K562 (cell line): ENCODE measurements around the gene NRSN2. TPM values are rescaled to one million over a fixed set of nuclear protein-coding genes. Genes with fewer than 3 reads are reported as not detected.

Experiments used
- CBX8 ChIP-seq: fragments of 200-600 bp; sonication (generic); IDR thresholded peaks from 2 replicates; pipeline ENCODE4 v1.6.1; 2012; ENCODE audit warnings: borderline replicate concordance, mixed run types, low read depth, mild to moderate bottlenecking, moderate library complexity, mixed read lengths, low read length, control low read depth, inconsistent platforms; ENCODE audit not compliant: poor library complexity, severe bottlenecking; ENCODE audit errors: extremely low read depth
- GATAD2A ChIP-seq: fragments of 450-650 bp; IDR thresholded peaks from 2 replicates; pipeline ENCODE4 v1.6.1; 2017
- HMGN3 ChIP-seq: IDR thresholded peaks from 2 replicates; pipeline ENCODE4 v1.6.1; 2011; ENCODE audit warnings: borderline replicate concordance, low read depth, mild to moderate bottlenecking, mixed read lengths, low read length; ENCODE audit not compliant: insufficient read length; ENCODE audit errors: extremely low read depth
- JUN ChIP-seq, 2 experiments: sonication (generic) in 1 of 2; formaldehyde crosslinking in 1 of 2; IDR thresholded peaks; 2 replicates each; pipeline versions ENCODE4 v1.6.1 to v1.8.0; 2012 to 2022; ENCODE audit warnings: borderline replicate concordance in 2 of 2, mild to moderate bottlenecking in 2 of 2, improper control_type of control experiment in 1 of 2, low read depth in 1 of 2, low read length in 1 of 2, missing genetic modification reagents in 1 of 2
- KAT8 ChIP-seq: fragments of 450-650 bp; IDR thresholded peaks from 2 replicates; pipeline ENCODE4 v1.6.1; 2016; ENCODE audit warnings: low read depth, mild to moderate bottlenecking
- KLF6 ChIP-seq: fragments of 250-450 bp; sonication (Bioruptor Pico); IDR thresholded peaks from 2 replicates; pipeline ENCODE4 v1.4.0; 2020; ENCODE audit warnings: mild to moderate bottlenecking, moderate library complexity, borderline replicate concordance
- MEF2D ChIP-seq: conservative IDR thresholded peaks from 2 replicates; pipeline ENCODE4 v1.6.1; 2016; ENCODE audit warnings: low read depth, missing genetic modification characterization, missing compliant biosample characterization
- MTF1 ChIP-seq: fragments of 250-450 bp; sonication (Bioruptor Pico); IDR thresholded peaks from 2 replicates; pipeline ENCODE4 v1.9.0; 2021; ENCODE audit warnings: moderate library complexity, mild to moderate bottlenecking, inconsistent platforms, borderline replicate concordance
- NONO ChIP-seq, 2 experiments: fragments of 200-400 bp in 1 of 2; fragments of 450-650 bp in 1 of 2; formaldehyde crosslinking in 1 of 2; IDR thresholded peaks; 2 replicates each; pipeline ENCODE4 v1.6.1; 2017; ENCODE audit warnings: low read depth in 2 of 2, mild to moderate bottlenecking in 2 of 2, moderate library complexity in 2 of 2, low read length in 1 of 2
- NR1H2 ChIP-seq: sonication (generic); formaldehyde crosslinking; IDR thresholded peaks from 2 replicates; pipeline ENCODE4 v1.4.0; 2020; ENCODE audit warnings: mild to moderate bottlenecking, missing genetic modification reagents
- PML ChIP-seq: IDR thresholded peaks from 2 replicates; pipeline ENCODE4 v1.6.1; 2012; ENCODE audit warnings: low read length, inconsistent platforms
- RBM25 ChIP-seq: fragments of 200-400 bp; formaldehyde crosslinking; IDR thresholded peaks from 2 replicates; pipeline ENCODE4 v1.6.1; 2018; ENCODE audit warnings: low read length, low read depth, moderate library complexity; ENCODE audit not compliant: severe bottlenecking
- RFX1 ChIP-seq: fragments of 450-650 bp; IDR thresholded peaks from 2 replicates; pipeline ENCODE4 v1.6.1; 2016; ENCODE audit warnings: mild to moderate bottlenecking, moderate library complexity
- SP2 ChIP-seq: IDR thresholded peaks from 2 replicates; pipeline ENCODE4 v1.6.1; 2011; ENCODE audit warnings: mild to moderate bottlenecking, low read depth, low read length, moderate library complexity; ENCODE audit not compliant: poor library complexity, severe bottlenecking; ENCODE audit errors: extremely low read depth
- TFAM ChIP-seq: fragments of 250-450 bp; sonication (Bioruptor Pico); conservative IDR thresholded peaks from 2 replicates; pipeline ENCODE4 v1.5.0; 2021; ENCODE audit warnings: mild to moderate bottlenecking, moderate library complexity
- ZKSCAN8 ChIP-seq: fragments of 200-800 bp; sonication (Bioruptor generic); IDR thresholded peaks from 2 replicates; pipeline ENCODE4 v1.6.1; 2016; ENCODE audit warnings: missing genetic modification characterization, missing compliant biosample characterization
- ZNF41 ChIP-seq: fragments of 250-450 bp; sonication (Bioruptor Pico); conservative IDR thresholded peaks from 2 replicates; pipeline ENCODE4 v1.4.0; 2020; ENCODE audit warnings: mild to moderate bottlenecking
- ZNF444 ChIP-seq: fragments of 250-450 bp; sonication (Bioruptor Pico); IDR thresholded peaks from 2 replicates; pipeline ENCODE4 v1.4.0; 2020; ENCODE audit warnings: mild to moderate bottlenecking, moderate library complexity
- polyA plus RNA-seq, 8 experiments: library from polyadenylated mRNA; depleted of rRNA in 4 of 8; stranded (reverse) in 5 of 8; unstranded in 3 of 8; fragments of >200 nt; fragmentation: Nextera tagmentation in 2 of 8; fragmentation: Illumina TruSeq in 1 of 8; extraction: Ambion mirVana in 2 of 8; extraction: Trizol in 1 of 8; gene quantifications; 2 replicates each; pipeline versions ENCODE4 v1.2.1 to v1.2.3, GENCODE V29; 2011 to 2014; ENCODE audit warnings: inconsistent platforms in 1 of 8, missing spikeins in 1 of 8
- total RNA-seq, 7 experiments: library from RNA; depleted of rRNA in 6 of 7; stranded (reverse); fragments of >200 nt in 6 of 7; fragmentation: Illumina TruSeq in 2 of 7; extraction: Trizol in 2 of 7; gene quantifications; 2 replicates each; pipeline versions ENCODE4 v1.2.1 to v1.2.3, GENCODE V29; 2011 to 2021; ENCODE audit warnings: low replicate concordance in 1 of 7
- TF ChIP-seq, protein P1 (sequence below): fragments of 450-650 bp; IDR thresholded peaks from 2 replicates; pipeline ENCODE4 v1.6.1; 2017; ENCODE audit warnings: antibody characterized with exemption, mild to moderate bottlenecking
- TF ChIP-seq, protein P2 (sequence below): fragments of 250-450 bp; sonication (Bioruptor Pico); IDR thresholded peaks from 2 replicates; pipeline ENCODE4 v1.8.0; 2021; ENCODE audit warnings: moderate library complexity, mild to moderate bottlenecking, inconsistent platforms
- TF ChIP-seq, protein P3 (sequence below): fragments of 450-650 bp; formaldehyde crosslinking; IDR thresholded peaks from 2 replicates; pipeline ENCODE4 v1.4.0; 2020; ENCODE audit warnings: mild to moderate bottlenecking, moderate library complexity

NRSN2 gene
- total and polyA plus RNA-seq, 9 of the 15 experiments (the other 6 are each of a cell fraction or from before 2014, with no cell fraction given), result 7.5 to 29.7 (median 11.1) TPM

DNA sequence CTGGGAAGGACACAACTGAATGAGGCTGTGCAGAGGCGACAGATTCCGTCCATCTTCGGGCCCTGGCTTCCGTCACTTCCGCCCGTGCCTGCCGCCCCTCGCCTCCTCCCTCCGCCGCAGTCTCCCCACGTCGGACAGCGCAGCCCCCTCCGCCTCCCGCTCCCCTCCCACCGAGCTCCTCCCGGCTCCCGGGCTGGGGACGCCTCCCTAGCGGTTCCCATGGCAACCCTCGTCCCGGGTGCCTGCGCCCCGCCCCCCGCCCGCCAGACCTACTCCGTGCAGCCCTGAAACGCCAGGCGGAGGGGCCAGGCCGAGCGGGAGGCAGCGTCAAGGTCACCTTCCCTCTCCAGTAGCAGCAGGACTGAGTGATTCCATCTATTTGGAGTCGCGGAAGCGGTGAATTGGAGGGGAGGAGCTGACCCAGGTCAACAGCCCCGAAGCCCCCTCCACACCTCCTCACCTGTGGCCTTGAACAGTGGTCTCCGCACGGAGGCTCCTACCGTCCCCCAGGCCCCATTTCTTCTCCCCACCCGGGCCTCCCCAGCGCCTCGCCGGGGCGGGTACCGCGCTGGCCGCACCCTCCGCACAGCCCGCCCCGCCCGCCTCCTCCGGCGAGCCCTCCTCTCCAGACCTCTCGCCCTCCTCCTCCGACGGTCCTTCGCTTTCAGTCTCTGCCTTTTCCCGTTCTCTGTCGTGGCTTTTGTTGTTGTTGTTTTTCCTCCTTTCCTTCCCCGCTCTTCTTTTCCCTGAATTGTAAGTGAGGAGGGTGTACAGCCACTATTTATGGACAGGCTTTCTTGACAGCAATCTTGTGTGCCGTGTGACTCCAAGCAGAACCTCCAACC lies 951 bp downstream of the NRSN2 start (continued):
- TF ChIP-seq, protein P1, sequence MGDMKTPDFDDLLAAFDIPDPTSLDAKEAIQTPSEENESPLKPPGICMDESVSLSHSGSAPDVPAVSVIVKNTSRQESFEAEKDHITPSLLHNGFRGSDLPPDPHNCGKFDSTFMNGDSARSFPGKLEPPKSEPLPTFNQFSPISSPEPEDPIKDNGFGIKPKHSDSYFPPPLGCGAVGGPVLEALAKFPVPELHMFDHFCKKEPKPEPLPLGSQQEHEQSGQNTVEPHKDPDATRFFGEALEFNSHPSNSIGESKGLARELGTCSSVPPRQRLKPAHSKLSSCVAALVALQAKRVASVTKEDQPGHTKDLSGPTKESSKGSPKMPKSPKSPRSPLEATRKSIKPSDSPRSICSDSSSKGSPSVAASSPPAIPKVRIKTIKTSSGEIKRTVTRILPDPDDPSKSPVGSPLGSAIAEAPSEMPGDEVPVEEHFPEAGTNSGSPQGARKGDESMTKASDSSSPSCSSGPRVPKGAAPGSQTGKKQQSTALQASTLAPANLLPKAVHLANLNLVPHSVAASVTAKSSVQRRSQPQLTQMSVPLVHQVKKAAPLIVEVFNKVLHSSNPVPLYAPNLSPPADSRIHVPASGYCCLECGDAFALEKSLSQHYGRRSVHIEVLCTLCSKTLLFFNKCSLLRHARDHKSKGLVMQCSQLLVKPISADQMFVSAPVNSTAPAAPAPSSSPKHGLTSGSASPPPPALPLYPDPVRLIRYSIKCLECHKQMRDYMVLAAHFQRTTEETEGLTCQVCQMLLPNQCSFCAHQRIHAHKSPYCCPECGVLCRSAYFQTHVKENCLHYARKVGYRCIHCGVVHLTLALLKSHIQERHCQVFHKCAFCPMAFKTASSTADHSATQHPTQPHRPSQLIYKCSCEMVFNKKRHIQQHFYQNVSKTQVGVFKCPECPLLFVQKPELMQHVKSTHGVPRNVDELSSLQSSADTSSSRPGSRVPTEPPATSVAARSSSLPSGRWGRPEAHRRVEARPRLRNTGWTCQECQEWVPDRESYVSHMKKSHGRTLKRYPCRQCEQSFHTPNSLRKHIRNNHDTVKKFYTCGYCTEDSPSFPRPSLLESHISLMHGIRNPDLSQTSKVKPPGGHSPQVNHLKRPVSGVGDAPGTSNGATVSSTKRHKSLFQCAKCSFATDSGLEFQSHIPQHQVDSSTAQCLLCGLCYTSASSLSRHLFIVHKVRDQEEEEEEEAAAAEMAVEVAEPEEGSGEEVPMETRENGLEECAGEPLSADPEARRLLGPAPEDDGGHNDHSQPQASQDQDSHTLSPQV, result no peak; the same call in 1 of the 2 replicates
- TF ChIP-seq SP2 (no peak), KAT8 (no peak), MEF2D (peak; percentile 83; the same call in 1 of the 2 replicates), TFAM (CRISPR knock-in tag) (no peak), NR1H2 (no peak), KLF6 (no peak), RBM25 (no peak), GATAD2A (peak; percentile 88; the same call in 1 of the 2 replicates), HMGN3 (peak; percentile 47), ZKSCAN8 (CRISPR knock-in tag) (0 out of 2 replicates have a peak, but pooled peaks have one; percentile 21), PML (peak; percentile 33; the same call in 1 of the 2 replicates), JUN (IDR thresholded peaks at IDR 0.05; ENCODE audit: borderline replicate concordance, low read depth, low read length) (no peak), JUN (CRISPR knock-in tag; IDR thresholded peaks at IDR 0.05; ENCODE audit: borderline replicate concordance) (no peak), ZNF41 (CRISPR knock-in tag) (no peak), MTF1 (no peak), CBX8 (no peak), RFX1 (peak; percentile 98), ZNF444 (no peak), NONO (IDR thresholded peaks at IDR 0.05; ENCODE audit: low read depth in 2 of 2, low read length in 1 of 2) (no peak)
- TF ChIP-seq, protein P2, sequence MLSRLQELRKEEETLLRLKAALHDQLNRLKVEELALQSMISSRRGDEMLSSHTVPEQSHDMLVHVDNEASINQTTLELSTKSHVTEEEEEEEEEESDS (CRISPR knock-in tag), result no peak
- TF ChIP-seq, protein P3, sequence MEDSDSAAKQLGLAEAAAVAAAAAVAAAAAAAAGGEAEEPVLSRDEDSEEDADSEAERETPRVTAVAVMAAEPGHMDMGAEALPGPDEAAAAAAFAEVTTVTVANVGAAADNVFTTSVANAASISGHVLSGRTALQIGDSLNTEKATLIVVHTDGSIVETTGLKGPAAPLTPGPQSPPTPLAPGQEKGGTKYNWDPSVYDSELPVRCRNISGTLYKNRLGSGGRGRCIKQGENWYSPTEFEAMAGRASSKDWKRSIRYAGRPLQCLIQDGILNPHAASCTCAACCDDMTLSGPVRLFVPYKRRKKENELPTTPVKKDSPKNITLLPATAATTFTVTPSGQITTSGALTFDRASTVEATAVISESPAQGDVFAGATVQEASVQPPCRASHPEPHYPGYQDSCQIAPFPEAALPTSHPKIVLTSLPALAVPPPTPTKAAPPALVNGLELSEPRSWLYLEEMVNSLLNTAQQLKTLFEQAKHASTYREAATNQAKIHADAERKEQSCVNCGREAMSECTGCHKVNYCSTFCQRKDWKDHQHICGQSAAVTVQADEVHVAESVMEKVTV (CRISPR knock-in tag), result no peak
